ENCODE data around the gene LLPH.

DNA sequence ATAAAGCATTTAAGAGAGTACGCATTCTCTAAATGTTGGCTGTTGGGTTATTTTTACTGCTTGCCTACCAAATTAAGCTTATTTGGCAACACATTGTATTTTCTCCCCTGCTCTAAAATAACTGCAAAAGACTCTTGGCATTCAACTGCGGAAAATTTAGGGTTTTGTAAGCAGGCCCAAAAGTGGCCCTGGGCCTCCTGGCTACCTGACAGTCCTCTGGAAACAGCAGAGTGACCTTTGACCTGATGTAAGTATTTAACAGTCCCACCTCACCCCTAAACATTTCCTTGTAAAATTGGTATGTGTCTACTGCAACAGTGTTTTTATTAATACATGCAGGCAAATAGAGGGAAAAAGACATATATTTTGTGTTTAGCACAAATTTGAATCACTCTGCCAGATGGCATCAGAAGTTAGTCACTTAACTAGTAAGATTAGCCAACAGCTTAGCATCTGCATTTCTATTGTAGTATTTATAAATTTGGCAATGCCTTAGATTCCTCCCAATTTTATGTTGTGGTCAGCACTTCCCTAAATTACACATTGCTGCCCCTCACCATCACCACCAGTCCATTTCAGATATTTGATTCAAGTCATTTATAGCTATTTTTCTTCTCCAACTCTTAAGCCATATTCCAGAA, 11.2 kb downstream of the LLPH start:
- TF ChIP-seq EZH2 (IDR thresholded peaks at IDR 0.05; ENCODE audit: low read length): no peak
- TF ChIP-seq, protein P1, sequence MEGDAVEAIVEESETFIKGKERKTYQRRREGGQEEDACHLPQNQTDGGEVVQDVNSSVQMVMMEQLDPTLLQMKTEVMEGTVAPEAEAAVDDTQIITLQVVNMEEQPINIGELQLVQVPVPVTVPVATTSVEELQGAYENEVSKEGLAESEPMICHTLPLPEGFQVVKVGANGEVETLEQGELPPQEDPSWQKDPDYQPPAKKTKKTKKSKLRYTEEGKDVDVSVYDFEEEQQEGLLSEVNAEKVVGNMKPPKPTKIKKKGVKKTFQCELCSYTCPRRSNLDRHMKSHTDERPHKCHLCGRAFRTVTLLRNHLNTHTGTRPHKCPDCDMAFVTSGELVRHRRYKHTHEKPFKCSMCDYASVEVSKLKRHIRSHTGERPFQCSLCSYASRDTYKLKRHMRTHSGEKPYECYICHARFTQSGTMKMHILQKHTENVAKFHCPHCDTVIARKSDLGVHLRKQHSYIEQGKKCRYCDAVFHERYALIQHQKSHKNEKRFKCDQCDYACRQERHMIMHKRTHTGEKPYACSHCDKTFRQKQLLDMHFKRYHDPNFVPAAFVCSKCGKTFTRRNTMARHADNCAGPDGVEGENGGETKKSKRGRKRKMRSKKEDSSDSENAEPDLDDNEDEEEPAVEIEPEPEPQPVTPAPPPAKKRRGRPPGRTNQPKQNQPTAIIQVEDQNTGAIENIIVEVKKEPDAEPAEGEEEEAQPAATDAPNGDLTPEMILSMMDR (optimal IDR thresholded peaks at IDR 0.05 in 1 of 3, IDR thresholded peaks at IDR 0.05 in 1 of 3, conservative IDR thresholded peaks at IDR 0.05 in 1 of 3; ENCODE audit: extremely low read depth in 1 of 3, insufficient read depth in 2 of 3, low read length in 3 of 3): no peak
